Endothelial cell of hepatic sinusoid (primary cell): ENCODE data around the gene TUBB4A.

Source experiments
- in situ Hi-C: cut with HindIII; loops from 2 replicates; pipeline ENCODE4 v1.10.0; 2017; ENCODE audit warnings: low sequenced_read_pairs

TUBB4A gene

GRCh38 chr19:6450166-6450565, 51.9 kb downstream of the TUBB4A start:
- in situ Hi-C loops, result no loop called here

GRCh38 chr19:6448045-6448444, 54.1 kb downstream of the TUBB4A start:
- in situ Hi-C loops, result no loop called here

- in situ Hi-C loops, result no loop called here
These were observed 55.7 kb downstream of the TUBB4A start for GRCh38 chr19:6446452-6446851.
